ENCODE data around the gene TRIM2.

DNA sequence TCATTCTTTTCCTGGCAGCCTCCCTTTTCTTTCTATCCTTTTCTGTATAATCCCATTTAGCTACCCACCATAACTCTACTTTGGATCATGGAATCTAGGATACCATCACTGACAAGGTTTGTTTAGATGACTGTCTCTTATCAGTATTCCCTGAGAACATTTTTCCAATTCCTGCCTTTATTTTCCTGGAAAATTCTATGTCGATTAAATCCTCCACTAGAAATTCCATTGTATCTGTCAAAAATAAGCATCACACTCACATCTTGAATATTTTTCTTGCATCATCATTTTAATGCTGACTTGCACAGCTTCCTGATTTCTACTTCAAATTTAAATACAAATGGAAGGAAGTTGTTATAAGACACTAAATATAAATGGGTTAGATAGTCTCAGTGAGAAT, 20.2 kb downstream of the TRIM2 start:
- no peak for TF ChIP-seq POLR2A (IDR thresholded peaks at IDR 0.05)
- TF ChIP-seq, protein P1, sequence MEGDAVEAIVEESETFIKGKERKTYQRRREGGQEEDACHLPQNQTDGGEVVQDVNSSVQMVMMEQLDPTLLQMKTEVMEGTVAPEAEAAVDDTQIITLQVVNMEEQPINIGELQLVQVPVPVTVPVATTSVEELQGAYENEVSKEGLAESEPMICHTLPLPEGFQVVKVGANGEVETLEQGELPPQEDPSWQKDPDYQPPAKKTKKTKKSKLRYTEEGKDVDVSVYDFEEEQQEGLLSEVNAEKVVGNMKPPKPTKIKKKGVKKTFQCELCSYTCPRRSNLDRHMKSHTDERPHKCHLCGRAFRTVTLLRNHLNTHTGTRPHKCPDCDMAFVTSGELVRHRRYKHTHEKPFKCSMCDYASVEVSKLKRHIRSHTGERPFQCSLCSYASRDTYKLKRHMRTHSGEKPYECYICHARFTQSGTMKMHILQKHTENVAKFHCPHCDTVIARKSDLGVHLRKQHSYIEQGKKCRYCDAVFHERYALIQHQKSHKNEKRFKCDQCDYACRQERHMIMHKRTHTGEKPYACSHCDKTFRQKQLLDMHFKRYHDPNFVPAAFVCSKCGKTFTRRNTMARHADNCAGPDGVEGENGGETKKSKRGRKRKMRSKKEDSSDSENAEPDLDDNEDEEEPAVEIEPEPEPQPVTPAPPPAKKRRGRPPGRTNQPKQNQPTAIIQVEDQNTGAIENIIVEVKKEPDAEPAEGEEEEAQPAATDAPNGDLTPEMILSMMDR (IDR thresholded peaks at IDR 0.05) = no peak

All from uterus (tissue), 2 donors.